Measurements from ENCODE around the gene NLGN1.

NLGN1 gene

DNA sequence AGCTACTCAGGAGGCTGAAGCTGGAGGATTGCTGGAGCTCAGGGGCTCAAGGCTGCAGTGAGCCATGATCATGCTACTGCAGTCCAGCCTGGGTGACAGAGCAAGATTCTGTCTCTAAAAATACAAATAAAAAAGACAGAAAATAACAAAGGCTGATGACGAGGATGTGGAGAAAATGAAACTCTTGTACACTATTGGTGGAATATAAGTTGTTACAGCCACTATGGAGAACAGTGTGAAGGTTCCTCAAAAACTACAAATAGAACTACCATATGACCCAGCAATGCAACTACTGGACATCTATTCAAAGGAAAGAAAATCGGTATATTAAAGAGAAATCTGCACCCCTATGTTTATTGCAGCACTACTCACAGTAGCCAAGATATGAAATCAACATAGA is 934.8 kb downstream of the NLGN1 start:
- ATAC-seq = no peak
- no peak for TF ChIP-seq ZFP30 (CRISPR knock-in tag; IDR thresholded peaks at IDR 0.05)

DNA sequence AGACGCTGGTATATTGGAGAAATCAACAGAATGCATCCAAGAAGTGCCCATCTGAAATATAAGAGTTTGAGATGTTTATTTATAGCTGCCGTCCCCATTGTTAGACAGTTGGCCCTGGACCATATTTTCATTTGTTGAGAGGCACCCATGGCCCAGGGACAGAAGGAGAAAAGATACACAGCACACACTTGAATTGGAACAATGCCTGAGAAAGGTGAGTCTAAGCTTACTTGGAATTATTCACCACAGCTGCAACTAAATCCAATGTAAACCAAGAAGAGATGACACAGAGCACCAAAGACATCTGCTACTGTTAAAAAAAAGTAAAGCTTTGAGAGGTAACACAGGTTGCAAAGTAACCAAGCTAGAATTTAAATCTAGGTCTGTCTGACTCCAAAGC is 936.1 kb downstream of the NLGN1 start:
- ATAC-seq = no peak
- TF ChIP-seq ESRRG (CRISPR knock-in tag; IDR thresholded peaks at IDR 0.05) = no peak
- TF ChIP-seq, protein P1, sequence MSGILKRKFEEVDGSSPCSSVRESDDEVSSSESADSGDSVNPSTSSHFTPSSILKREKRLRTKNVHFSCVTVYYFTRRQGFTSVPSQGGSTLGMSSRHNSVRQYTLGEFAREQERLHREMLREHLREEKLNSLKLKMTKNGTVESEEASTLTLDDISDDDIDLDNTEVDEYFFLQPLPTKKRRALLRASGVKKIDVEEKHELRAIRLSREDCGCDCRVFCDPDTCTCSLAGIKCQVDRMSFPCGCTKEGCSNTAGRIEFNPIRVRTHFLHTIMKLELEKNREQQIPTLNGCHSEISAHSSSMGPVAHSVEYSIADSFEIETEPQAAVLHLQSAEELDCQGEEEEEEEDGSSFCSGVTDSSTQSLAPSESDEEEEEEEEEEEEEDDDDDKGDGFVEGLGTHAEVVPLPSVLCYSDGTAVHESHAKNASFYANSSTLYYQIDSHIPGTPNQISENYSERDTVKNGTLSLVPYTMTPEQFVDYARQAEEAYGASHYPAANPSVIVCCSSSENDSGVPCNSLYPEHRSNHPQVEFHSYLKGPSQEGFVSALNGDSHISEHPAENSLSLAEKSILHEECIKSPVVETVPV (CRISPR knock-in tag; IDR thresholded peaks at IDR 0.05) = no peak
- no peak for TF ChIP-seq ZFP3 (CRISPR knock-in tag; IDR thresholded peaks at IDR 0.05)
- TF ChIP-seq ISL1 (CRISPR knock-in tag; IDR thresholded peaks at IDR 0.05) = no peak
- TF ChIP-seq ARNTL (CRISPR knock-in tag; IDR thresholded peaks at IDR 0.05; ENCODE audit: borderline replicate concordance, low read depth) = no peak
- TF ChIP-seq, protein P2, sequence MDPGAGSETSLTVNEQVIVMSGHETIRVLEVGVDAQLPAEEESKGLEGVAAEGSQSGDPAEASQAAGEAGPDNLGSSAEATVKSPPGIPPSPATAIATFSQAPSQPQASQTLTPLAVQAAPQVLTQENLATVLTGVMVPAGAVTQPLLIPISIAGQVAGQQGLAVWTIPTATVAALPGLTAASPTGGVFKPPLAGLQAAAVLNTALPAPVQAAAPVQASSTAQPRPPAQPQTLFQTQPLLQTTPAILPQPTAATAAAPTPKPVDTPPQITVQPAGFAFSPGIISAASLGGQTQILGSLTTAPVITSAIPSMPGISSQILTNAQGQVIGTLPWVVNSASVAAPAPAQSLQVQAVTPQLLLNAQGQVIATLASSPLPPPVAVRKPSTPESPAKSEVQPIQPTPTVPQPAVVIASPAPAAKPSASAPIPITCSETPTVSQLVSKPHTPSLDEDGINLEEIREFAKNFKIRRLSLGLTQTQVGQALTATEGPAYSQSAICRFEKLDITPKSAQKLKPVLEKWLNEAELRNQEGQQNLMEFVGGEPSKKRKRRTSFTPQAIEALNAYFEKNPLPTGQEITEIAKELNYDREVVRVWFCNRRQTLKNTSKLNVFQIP (CRISPR knock-in tag; IDR thresholded peaks at IDR 0.05; ENCODE audit: borderline replicate concordance, low read depth) = no peak
- TF ChIP-seq ZNF70 (CRISPR knock-in tag; IDR thresholded peaks at IDR 0.05) = no peak
- TF ChIP-seq ZFP30 (CRISPR knock-in tag; IDR thresholded peaks at IDR 0.05) = no peak
- TF ChIP-seq BACH2 (CRISPR knock-in tag; IDR thresholded peaks at IDR 0.05; ENCODE audit: borderline replicate concordance) = no peak
- no peak for TF ChIP-seq PPARA (CRISPR knock-in tag; IDR thresholded peaks at IDR 0.05; ENCODE audit: borderline replicate concordance)
- TF ChIP-seq, protein P3, sequence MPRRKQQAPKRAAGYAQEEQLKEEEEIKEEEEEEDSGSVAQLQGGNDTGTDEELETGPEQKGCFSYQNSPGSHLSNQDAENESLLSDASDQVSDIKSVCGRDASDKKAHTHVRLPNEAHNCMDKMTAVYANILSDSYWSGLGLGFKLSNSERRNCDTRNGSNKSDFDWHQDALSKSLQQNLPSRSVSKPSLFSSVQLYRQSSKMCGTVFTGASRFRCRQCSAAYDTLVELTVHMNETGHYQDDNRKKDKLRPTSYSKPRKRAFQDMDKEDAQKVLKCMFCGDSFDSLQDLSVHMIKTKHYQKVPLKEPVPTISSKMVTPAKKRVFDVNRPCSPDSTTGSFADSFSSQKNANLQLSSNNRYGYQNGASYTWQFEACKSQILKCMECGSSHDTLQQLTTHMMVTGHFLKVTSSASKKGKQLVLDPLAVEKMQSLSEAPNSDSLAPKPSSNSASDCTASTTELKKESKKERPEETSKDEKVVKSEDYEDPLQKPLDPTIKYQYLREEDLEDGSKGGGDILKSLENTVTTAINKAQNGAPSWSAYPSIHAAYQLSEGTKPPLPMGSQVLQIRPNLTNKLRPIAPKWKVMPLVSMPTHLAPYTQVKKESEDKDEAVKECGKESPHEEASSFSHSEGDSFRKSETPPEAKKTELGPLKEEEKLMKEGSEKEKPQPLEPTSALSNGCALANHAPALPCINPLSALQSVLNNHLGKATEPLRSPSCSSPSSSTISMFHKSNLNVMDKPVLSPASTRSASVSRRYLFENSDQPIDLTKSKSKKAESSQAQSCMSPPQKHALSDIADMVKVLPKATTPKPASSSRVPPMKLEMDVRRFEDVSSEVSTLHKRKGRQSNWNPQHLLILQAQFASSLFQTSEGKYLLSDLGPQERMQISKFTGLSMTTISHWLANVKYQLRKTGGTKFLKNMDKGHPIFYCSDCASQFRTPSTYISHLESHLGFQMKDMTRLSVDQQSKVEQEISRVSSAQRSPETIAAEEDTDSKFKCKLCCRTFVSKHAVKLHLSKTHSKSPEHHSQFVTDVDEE (CRISPR knock-in tag; IDR thresholded peaks at IDR 0.05) = no peak
- no peak for TF ChIP-seq ZNF8 (CRISPR knock-in tag; IDR thresholded peaks at IDR 0.05)
- TF ChIP-seq TCF4 (CRISPR knock-in tag; IDR thresholded peaks at IDR 0.05; ENCODE audit: borderline replicate concordance) = no peak
- TF ChIP-seq CSDC2 (CRISPR knock-in tag; IDR thresholded peaks at IDR 0.05) = no peak
- TF ChIP-seq ZNF565 (CRISPR knock-in tag; conservative IDR thresholded peaks at IDR 0.05; ENCODE audit: low read depth) = no peak
- TF ChIP-seq, protein P4, sequence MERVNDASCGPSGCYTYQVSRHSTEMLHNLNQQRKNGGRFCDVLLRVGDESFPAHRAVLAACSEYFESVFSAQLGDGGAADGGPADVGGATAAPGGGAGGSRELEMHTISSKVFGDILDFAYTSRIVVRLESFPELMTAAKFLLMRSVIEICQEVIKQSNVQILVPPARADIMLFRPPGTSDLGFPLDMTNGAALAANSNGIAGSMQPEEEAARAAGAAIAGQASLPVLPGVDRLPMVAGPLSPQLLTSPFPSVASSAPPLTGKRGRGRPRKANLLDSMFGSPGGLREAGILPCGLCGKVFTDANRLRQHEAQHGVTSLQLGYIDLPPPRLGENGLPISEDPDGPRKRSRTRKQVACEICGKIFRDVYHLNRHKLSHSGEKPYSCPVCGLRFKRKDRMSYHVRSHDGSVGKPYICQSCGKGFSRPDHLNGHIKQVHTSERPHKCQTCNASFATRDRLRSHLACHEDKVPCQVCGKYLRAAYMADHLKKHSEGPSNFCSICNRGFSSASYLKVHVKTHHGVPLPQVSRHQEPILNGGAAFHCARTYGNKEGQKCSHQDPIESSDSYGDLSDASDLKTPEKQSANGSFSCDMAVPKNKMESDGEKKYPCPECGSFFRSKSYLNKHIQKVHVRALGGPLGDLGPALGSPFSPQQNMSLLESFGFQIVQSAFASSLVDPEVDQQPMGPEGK (CRISPR knock-in tag; IDR thresholded peaks at IDR 0.05; ENCODE audit: borderline replicate concordance) = no peak
- no peak for TF ChIP-seq TOX (CRISPR knock-in tag; IDR thresholded peaks at IDR 0.05; ENCODE audit: borderline replicate concordance)
- TF ChIP-seq, protein P5, sequence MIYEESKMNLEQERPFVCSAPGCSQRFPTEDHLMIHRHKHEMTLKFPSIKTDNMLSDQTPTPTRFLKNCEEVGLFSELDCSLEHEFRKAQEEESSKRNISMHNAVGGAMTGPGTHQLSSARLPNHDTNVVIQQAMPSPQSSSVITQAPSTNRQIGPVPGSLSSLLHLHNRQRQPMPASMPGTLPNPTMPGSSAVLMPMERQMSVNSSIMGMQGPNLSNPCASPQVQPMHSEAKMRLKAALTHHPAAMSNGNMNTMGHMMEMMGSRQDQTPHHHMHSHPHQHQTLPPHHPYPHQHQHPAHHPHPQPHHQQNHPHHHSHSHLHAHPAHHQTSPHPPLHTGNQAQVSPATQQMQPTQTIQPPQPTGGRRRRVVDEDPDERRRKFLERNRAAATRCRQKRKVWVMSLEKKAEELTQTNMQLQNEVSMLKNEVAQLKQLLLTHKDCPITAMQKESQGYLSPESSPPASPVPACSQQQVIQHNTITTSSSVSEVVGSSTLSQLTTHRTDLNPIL (CRISPR knock-in tag; IDR thresholded peaks at IDR 0.05; ENCODE audit: low read depth) = no peak
- TF ChIP-seq OSR1 (CRISPR knock-in tag; IDR thresholded peaks at IDR 0.05) = no peak
- no peak for TF ChIP-seq ZC3H10 (CRISPR knock-in tag; IDR thresholded peaks at IDR 0.05)

DNA sequence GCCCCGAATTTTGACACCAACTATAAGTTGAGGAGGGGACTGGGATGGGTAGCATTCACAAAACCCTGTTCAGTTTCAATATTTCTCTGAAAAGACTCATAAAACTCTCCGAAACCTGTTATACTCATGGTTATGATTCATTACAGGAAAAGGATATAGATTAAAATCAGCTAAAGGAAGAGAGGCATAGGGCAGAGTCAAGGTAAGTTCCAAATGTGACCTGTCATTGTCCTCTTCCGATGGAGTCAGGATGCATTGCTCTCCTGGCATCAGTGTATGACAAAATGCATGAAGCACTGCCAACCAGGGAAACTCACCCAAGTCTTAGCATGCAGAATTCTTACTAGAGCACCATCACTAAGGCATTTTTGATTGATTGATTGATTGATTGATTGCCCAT is 936.6 kb downstream of the NLGN1 start:
- TF ChIP-seq ZNF565 (CRISPR knock-in tag; conservative IDR thresholded peaks at IDR 0.05; ENCODE audit: low read depth) = no peak
- no peak for TF ChIP-seq ZNF70 (CRISPR knock-in tag; IDR thresholded peaks at IDR 0.05)
- TF ChIP-seq ZNF8 (CRISPR knock-in tag; IDR thresholded peaks at IDR 0.05) = no peak
- TF ChIP-seq, protein P5 (CRISPR knock-in tag; IDR thresholded peaks at IDR 0.05; ENCODE audit: low read depth) = no peak
- TF ChIP-seq ISL1 (CRISPR knock-in tag; IDR thresholded peaks at IDR 0.05) = no peak
- ATAC-seq = no peak

Data from SK-N-SH treated with all-trans-retinoic acid at 6 μM for 48 hours (cell line).